ENCODE measurements around the gene MBD1.

- TF ChIP-seq, protein P1, sequence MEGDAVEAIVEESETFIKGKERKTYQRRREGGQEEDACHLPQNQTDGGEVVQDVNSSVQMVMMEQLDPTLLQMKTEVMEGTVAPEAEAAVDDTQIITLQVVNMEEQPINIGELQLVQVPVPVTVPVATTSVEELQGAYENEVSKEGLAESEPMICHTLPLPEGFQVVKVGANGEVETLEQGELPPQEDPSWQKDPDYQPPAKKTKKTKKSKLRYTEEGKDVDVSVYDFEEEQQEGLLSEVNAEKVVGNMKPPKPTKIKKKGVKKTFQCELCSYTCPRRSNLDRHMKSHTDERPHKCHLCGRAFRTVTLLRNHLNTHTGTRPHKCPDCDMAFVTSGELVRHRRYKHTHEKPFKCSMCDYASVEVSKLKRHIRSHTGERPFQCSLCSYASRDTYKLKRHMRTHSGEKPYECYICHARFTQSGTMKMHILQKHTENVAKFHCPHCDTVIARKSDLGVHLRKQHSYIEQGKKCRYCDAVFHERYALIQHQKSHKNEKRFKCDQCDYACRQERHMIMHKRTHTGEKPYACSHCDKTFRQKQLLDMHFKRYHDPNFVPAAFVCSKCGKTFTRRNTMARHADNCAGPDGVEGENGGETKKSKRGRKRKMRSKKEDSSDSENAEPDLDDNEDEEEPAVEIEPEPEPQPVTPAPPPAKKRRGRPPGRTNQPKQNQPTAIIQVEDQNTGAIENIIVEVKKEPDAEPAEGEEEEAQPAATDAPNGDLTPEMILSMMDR (IDR thresholded peaks at IDR 0.05; ENCODE audit: low read depth, low read length), result no peak
- TF ChIP-seq EZH2phosphoT487 (IDR thresholded peaks at IDR 0.05; ENCODE audit: low read depth), result no peak
These were observed 34.0 kb upstream of the MBD1 start for GRCh38 chr18:50315100-50315871.
